ENCODE results near the gene TMEM183A. TPM values are rescaled to one million over a fixed set of nuclear protein-coding genes. Genes with fewer than 3 reads are reported as not detected.

The TMEM183A gene
- total RNA-seq, 1 donor from 2014 or later: 79.2 TPM

GRCh38 chr1:203041351-203041932 is 34.3 kb downstream of the TMEM183A start:
- DNase-seq (ENCODE audit: low read depth): no peak
- TF ChIP-seq CTCF (conservative IDR thresholded peaks at IDR 0.05; ENCODE audit: low read depth, low read length): no peak
- no peak overlapping the region for H3K4me3 ChIP-seq (ENCODE audit: low read depth, low read length)

GRCh38 chr1:203043830-203044545 is 36.8 kb downstream of the TMEM183A start:
- no peak for DNase-seq (ENCODE audit: low read depth)
- no peak for TF ChIP-seq CTCF (conservative IDR thresholded peaks at IDR 0.05; ENCODE audit: low read depth, low read length)
- H3K4me3 ChIP-seq (ENCODE audit: low read depth, low read length): no peak overlapping the region

- TF ChIP-seq CTCF (conservative IDR thresholded peaks at IDR 0.05; ENCODE audit: low read depth, low read length): no peak
Measured at GRCh38 chr1:203044546-203045250, 37.5 kb downstream of the TMEM183A start.

GRCh38 chr1:203045336-203045735 is 38.2 kb downstream of the TMEM183A start:
- no peak for DNase-seq (ENCODE audit: low read depth)
- H3K4me3 ChIP-seq (ENCODE audit: low read depth, low read length): no peak overlapping the region
- no peak for TF ChIP-seq CTCF (conservative IDR thresholded peaks at IDR 0.05; ENCODE audit: low read depth, low read length)

More at GRCh38 chr1:203044546-203045250, 37.5 kb downstream of the TMEM183A start:
- H3K4me3 ChIP-seq (ENCODE audit: low read depth, low read length): no peak overlapping the region
- no peak for DNase-seq (ENCODE audit: low read depth)

GRCh38 chr1:203045821-203046594 is 38.8 kb downstream of the TMEM183A start:
- no peak for TF ChIP-seq CTCF (conservative IDR thresholded peaks at IDR 0.05; ENCODE audit: low read depth, low read length)
- no peak overlapping the region for H3K4me3 ChIP-seq (ENCODE audit: low read depth, low read length)
- no peak for DNase-seq (ENCODE audit: low read depth)

GRCh38 chr1:203046984-203047630 is 39.9 kb downstream of the TMEM183A start:
- H3K4me3 ChIP-seq (ENCODE audit: low read depth, low read length): no peak overlapping the region
- no peak for TF ChIP-seq CTCF (conservative IDR thresholded peaks at IDR 0.05; ENCODE audit: low read depth, low read length)
- peak; percentile 26 for DNase-seq (ENCODE audit: low read depth)

Measured in epithelial cell of proximal tubule (primary cell).